Measurements from ENCODE around the gene BIN2. TPM values are rescaled to one million over a fixed set of nuclear protein-coding genes. Genes with fewer than 3 reads are reported as not detected.

The BIN2 gene
- total and polyA plus RNA-seq, 9 of the 15 experiments (the other 6 are each of a cell fraction or from before 2014, with no cell fraction given) = 0.04 to 0.39 (median 0.25) TPM; not detected in 1

DNA sequence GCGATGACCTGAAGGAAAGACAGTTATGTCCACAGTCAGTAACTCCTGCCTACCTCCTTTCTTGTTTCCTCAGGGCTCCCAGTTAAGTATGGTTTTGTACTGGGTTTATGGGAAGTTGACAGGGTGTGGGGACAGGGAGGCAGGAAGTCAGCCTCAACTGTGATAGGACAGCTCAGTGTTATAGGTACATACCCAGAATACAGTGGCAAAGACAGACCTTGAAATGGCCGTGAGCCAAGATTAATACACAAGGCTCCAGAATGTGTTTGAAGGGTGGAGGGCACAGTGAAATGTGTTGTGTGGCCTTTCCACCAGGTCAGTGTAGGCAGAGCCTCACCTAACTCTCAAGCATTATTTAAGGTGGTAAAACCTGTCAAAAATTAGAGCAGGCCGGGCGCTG lies 4.6 kb upstream of the BIN2 start (continued):
- TF ChIP-seq ZC3H11A (IDR thresholded peaks at IDR 0.05; ENCODE audit: low read depth, low read length) = no peak
- no peak for TF ChIP-seq ZNF217 (CRISPR knock-in tag; IDR thresholded peaks at IDR 0.05)
- 0 out of 2 replicates have a peak, but pooled peaks have one; percentile 16 for TF ChIP-seq ZKSCAN8 (CRISPR knock-in tag; IDR thresholded peaks at IDR 0.05)
- no peak for TF ChIP-seq FOXP1 (CRISPR knock-in tag; IDR thresholded peaks at IDR 0.05)
- TF ChIP-seq, protein P1, sequence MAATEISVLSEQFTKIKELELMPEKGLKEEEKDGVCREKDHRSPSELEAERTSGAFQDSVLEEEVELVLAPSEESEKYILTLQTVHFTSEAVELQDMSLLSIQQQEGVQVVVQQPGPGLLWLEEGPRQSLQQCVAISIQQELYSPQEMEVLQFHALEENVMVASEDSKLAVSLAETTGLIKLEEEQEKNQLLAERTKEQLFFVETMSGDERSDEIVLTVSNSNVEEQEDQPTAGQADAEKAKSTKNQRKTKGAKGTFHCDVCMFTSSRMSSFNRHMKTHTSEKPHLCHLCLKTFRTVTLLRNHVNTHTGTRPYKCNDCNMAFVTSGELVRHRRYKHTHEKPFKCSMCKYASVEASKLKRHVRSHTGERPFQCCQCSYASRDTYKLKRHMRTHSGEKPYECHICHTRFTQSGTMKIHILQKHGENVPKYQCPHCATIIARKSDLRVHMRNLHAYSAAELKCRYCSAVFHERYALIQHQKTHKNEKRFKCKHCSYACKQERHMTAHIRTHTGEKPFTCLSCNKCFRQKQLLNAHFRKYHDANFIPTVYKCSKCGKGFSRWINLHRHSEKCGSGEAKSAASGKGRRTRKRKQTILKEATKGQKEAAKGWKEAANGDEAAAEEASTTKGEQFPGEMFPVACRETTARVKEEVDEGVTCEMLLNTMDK (IDR thresholded peaks at IDR 0.05; ENCODE audit: borderline replicate concordance, insufficient read depth, low read depth, low read length, poor library complexity, severe bottlenecking) = no peak
- TF ChIP-seq ZNF586 (CRISPR knock-in tag; conservative IDR thresholded peaks at IDR 0.05) = no peak
- TF ChIP-seq CAMTA2 (CRISPR knock-in tag; conservative IDR thresholded peaks at IDR 0.05) = no peak
- TF ChIP-seq CBX3 (IDR thresholded peaks at IDR 0.05; ENCODE audit: borderline replicate concordance in 1 of 2, low read length in 2 of 2) = no peak
- TF ChIP-seq POLR2H (tag; IDR thresholded peaks at IDR 0.05; ENCODE audit: low read depth) = no peak
- TF ChIP-seq, protein P2, sequence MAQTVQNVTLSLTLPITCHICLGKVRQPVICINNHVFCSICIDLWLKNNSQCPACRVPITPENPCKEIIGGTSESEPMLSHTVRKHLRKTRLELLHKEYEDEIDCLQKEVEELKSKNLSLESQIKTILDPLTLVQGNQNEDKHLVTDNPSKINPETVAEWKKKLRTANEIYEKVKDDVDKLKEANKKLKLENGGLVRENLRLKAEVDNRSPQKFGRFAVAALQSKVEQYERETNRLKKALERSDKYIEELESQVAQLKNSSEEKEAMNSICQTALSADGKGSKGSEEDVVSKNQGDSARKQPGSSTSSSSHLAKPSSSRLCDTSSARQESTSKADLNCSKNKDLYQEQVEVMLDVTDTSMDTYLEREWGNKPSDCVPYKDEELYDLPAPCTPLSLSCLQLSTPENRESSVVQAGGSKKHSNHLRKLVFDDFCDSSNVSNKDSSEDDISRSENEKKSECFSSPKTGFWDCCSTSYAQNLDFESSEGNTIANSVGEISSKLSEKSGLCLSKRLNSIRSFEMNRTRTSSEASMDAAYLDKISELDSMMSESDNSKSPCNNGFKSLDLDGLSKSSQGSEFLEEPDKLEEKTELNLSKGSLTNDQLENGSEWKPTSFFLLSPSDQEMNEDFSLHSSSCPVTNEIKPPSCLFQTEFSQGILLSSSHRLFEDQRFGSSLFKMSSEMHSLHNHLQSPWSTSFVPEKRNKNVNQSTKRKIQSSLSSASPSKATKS (CRISPR knock-in tag; IDR thresholded peaks at IDR 0.05) = no peak
- peak; percentile 16; the same call in 1 of the 2 replicates for TF ChIP-seq ZNF584 (CRISPR knock-in tag; IDR thresholded peaks at IDR 0.05; ENCODE audit: low read depth)
- peak; percentile 20; the same call in 1 of the 2 replicates for TF ChIP-seq ZNF444 (CRISPR knock-in tag; IDR thresholded peaks at IDR 0.05)
- TF ChIP-seq CBX2 (IDR thresholded peaks at IDR 0.05; ENCODE audit: insufficient read depth, low read length, poor library complexity, severe bottlenecking) = no peak
- TF ChIP-seq, protein P3, sequence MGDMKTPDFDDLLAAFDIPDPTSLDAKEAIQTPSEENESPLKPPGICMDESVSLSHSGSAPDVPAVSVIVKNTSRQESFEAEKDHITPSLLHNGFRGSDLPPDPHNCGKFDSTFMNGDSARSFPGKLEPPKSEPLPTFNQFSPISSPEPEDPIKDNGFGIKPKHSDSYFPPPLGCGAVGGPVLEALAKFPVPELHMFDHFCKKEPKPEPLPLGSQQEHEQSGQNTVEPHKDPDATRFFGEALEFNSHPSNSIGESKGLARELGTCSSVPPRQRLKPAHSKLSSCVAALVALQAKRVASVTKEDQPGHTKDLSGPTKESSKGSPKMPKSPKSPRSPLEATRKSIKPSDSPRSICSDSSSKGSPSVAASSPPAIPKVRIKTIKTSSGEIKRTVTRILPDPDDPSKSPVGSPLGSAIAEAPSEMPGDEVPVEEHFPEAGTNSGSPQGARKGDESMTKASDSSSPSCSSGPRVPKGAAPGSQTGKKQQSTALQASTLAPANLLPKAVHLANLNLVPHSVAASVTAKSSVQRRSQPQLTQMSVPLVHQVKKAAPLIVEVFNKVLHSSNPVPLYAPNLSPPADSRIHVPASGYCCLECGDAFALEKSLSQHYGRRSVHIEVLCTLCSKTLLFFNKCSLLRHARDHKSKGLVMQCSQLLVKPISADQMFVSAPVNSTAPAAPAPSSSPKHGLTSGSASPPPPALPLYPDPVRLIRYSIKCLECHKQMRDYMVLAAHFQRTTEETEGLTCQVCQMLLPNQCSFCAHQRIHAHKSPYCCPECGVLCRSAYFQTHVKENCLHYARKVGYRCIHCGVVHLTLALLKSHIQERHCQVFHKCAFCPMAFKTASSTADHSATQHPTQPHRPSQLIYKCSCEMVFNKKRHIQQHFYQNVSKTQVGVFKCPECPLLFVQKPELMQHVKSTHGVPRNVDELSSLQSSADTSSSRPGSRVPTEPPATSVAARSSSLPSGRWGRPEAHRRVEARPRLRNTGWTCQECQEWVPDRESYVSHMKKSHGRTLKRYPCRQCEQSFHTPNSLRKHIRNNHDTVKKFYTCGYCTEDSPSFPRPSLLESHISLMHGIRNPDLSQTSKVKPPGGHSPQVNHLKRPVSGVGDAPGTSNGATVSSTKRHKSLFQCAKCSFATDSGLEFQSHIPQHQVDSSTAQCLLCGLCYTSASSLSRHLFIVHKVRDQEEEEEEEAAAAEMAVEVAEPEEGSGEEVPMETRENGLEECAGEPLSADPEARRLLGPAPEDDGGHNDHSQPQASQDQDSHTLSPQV (IDR thresholded peaks at IDR 0.05) = peak; percentile 19; the same call in 1 of the 2 replicates
- TF ChIP-seq KLF16 (IDR thresholded peaks at IDR 0.05) = no peak
- no peak for TF ChIP-seq ZNF41 (CRISPR knock-in tag; conservative IDR thresholded peaks at IDR 0.05)
- no peak for TF ChIP-seq ZNF316 (IDR thresholded peaks at IDR 0.05)

All from K562 (cell line).